Inflammatory macrophage treated with lipopolysaccharide for 1 hour (primary cell): ENCODE measurements around the gene JPT1.
"Not testable (repeated sequence)": the region's sequence is repeated elsewhere in the genome, so short reads cannot be mapped to it uniquely, and the experiment has no call there.

Experiments used
- DNase-seq, 2 donors: peaks; one replicate each; pipeline ENCODE4 v3.0.0-alpha.2; 2020 to 2022

Gene JPT1

GRCh38 chr17:75155191-75155601 lies 884 bp upstream of the JPT1 start:
- no peak for DNase-seq

DNA sequence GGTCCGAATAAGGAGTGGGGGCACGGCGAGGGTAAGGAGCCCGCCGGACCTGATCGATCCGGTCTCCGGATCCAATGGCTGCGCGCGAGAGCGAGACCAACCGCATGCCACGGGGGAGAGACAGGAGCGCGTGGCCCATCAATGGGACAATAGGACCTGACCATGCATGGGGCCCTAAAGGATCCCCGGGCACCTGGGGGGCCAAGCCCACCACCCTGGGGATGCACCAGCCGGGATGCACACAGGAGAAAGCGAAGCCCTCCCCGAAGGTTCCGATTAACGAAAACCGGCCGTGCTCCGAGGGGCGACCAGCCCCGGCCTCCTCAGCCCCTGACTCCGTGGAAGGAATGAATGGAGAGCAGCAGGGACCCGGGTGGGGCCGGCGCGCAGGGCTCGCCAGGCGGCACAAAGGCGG lies 525 bp downstream of the JPT1 start:
- no peak for DNase-seq

- peak; percentile 32 to 51 for DNase-seq
These were observed 1.2 kb downstream of the JPT1 start for GRCh38 chr17:75152922-75153779.

GRCh38 chr17:75152523-75152921 lies 1.8 kb downstream of the JPT1 start:
- DNase-seq, result no peak

- DNase-seq, result no peak
These were observed 2.4 kb downstream of the JPT1 start for GRCh38 chr17:75151930-75152329.

DNA sequence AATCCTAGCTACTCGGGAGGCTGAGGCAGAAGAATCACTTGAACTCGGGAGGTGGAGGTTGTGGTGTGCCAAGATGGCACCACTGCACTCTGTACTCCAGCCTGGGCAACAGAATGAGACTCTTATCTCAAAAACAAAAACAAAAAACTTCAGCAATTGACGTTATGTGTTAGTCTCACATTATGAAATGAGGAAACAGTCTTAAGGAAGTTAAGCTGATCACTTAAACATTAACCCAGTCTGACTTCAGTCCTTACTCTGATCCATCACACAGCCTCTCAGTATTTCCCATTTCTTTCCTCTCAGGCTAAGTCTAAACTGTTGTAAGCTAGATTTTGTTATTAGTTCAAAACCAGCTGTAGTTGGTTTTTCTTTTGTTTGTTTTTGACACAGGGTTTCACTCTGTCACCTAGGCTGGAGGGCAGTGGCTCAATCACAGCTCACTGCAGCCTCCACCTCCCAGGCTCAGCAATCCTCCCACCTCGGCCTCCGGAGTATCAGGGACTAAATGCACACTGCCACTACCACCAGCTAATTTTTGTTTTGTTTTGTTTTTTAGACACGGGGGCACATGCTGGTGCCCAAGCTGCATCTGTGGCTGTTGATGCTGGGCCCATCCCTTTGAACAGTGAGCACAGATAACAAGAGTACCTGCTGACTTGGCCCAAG lies 6.3 kb downstream of the JPT1 start:
- DNase-seq, result peak; percentile 42 to 50

- peak; percentile 33 to 50 for DNase-seq
These were observed 7.7 kb downstream of the JPT1 start for GRCh38 chr17:75146592-75146991.

GRCh38 chr17:75144816-75145512 lies 9.3 kb downstream of the JPT1 start:
- no peak for DNase-seq

DNA sequence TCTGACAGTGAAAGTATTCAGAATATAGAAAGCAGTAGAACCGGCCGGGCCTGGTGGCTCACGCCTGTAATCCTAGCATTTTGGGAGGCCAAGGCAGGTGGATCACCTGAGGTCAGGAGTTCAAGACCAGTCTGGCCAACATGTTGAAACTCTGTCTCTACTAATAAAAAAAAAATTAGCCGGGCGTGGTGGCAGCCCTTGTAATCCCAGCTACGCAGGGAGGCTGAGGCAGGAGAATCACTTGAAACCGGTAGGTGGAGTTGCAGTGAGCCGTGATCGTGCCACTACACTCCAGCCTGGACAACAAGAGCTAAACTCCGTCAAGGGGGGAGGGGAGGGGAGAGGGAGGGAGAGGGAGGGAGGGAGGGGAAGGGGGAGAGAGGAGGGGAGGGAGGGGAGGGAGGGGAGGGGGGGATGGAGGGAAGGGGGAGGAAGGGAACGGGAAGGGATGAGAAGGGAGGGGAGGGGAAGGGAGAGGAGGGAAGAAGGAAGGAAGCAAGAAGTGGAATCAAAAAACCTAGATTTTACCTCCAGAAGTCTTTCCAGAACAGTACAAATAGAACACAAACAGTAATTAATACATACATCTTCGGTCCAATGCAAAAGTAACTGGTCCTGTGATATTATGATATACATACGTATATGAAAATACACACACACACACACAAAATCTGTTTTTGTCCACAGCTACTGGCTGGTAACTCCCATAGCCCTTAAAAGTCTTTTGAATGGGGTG lies 11.9 kb downstream of the JPT1 start:
- DNase-seq, result no peak

- DNase-seq, result no peak
These were observed 15.8 kb downstream of the JPT1 start for GRCh38 chr17:75138519-75138918.

DNA sequence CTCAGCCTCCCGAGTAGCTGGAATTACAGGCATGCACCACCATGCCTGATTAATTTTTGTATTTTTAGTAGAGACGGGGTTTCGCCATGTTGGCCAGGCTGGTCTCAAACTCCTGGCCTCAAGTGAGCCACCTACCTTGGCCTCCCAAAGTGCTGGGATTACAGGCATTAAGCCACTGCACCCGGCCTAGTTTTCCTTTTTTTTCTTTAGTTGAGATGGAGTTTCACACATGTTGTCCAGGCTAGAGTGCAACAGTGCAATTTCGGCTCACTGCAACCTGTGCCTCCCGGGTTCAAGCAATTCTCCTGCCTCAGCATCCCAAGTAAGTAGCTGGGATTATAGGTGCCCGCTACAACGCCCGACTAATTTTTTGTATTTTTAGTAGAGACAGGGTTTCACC lies 16.6 kb downstream of the JPT1 start:
- not testable (repeated sequence) for DNase-seq

- no peak for DNase-seq
These were observed 18.4 kb downstream of the JPT1 start for GRCh38 chr17:75135946-75136345.

DNA sequence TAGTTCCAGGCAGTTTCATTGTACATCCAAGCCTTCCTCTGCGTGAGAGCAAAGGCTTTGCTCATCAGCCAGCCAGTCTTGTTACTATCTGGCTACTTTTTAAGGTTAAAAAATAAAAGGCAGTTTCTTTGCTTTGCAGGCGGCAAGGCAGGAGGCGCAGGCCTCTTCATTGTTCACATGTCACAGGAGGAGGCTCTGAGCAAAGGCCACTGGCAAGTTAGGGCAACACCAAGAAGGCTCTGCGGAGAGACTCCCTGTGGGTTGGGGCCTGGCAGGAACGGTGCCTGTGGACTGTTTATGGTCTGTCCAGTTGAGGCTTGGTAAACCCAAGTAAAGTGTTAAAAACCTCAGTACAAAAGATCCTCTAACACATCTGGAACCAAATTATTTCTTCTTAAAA lies 18.9 kb downstream of the JPT1 start:
- DNase-seq, result no peak

- DNase-seq, result not testable (repeated sequence)
These were observed 20.5 kb downstream of the JPT1 start for GRCh38 chr17:75133607-75134347.

- no peak for DNase-seq
These were observed 21.3 kb downstream of the JPT1 start for GRCh38 chr17:75133001-75133400.

- not testable (repeated sequence) for DNase-seq
These were observed 22.0 kb downstream of the JPT1 start for GRCh38 chr17:75132018-75133000.

- DNase-seq, result peak; percentile 64
These were observed 22.9 kb downstream of the JPT1 start, which contains the start of gene NT5C for GRCh38 chr17:75131278-75132017. TSS of gene NT5C (minus strand) at chr17:75131742. CDS start at chr17:75131707, 35 bp downstream.

DNA sequence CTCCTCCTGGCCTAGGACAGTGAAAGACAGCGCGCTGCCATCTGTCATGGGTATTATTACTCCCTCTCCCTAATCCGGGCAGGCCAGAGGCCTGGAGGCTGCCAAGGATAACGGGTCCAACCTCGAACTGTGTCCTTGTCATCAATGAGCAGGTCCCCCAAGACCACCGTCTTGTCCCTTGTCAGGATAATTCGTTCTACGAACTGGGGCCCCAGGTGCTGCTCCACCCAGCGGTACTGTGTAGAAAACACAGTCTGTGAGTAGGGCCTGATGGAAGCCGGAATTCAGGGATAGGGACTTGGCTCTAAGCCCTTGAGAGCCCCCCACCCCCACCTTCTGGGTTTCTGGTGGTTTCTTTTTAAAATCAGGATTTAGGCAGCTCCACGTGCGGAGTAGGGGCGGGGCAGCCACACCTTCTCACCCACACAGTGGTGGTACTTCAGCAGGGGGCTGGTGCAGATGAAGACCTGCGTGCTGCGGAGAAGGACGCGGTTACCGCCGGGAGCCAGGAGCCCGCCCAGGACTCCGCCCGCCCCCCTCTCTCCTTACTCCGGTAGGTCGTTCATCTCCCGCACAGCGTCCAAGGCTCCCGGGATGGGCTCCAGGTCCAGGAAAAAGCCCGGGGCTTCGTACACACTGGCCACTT lies 23.6 kb downstream of the JPT1 start:
- peak; percentile 31 to 46 for DNase-seq

DNA sequence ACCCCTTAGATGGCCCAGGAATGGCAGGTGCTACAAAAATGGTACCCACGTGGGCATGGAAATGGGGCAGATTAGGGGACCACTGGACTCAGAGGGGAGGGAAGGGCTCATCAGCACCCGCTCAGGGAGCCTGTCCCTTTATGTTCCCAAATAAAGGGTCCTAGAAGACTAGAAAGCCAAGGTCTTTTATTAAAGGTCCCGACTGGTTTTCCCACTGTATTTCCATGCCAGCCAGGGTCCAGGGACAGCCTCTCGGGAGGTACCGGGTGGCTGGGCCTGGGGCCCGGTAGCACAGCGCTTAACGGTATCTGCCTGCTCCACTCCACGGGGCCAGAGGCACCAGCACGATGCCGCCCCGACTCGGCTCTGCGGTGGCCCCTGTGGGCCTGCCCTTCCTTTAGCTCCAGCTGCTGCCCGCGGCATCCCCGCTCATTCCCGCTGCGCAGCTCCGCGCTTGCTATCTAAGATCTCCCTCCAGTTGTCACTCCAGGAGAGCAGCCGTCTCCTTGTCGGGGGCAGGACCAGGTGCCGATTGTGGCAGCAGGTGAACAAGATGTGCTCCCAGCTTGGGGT lies 24.2 kb downstream of the JPT1 start:
- DNase-seq, result no peak
